ENCODE data around the gene TM9SF1.
A peak's percentile ranks its signal among the peaks of the same experiment; 100 is the strongest.
"Not testable (repeated sequence)": the region's sequence is repeated elsewhere in the genome, so short reads cannot be mapped to it uniquely, and the experiment has no call there.

TM9SF1 gene

DNA sequence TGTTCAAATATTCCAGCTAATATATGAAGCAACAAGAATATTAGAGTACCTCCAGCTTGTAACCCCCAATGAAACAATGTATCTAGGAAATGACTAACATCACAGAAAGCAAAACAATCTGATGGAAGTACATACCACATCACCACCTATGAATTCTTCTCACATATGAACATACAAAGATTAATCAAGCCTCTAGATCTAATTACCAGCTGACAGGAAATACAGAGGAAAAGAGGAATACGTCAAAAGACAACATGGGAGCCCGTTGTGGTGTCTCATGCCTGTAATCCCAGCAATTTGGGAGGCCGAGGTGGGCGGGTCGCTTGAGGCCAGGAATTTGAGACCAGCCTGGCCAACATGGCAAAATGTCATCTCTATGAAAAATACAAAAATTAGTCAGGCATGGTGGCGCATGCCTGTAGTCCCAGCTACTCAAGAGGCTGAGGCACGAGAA lies 29.4 kb upstream of the TM9SF1 start:
- no peak overlapping the region for H3K4me2 ChIP-seq (ENCODE audit: low read length)
- no peak overlapping the region for H3K27ac ChIP-seq
- no peaks in the 10 kb centered on the region for H3K36me3 ChIP-seq (ENCODE audit: control insufficient read depth, insufficient read depth, low read length)
- H3K9me3 ChIP-seq (ENCODE audit: control insufficient read depth, low read length): no peaks in the 10 kb centered on the region
- H2AFZ ChIP-seq: no peak overlapping the region
- H3K4me1 ChIP-seq: no peaks in the 10 kb centered on the region
- TF ChIP-seq CTCF (IDR thresholded peaks at IDR 0.05): no peak
- no peak overlapping the region for H3K4me3 ChIP-seq (ENCODE audit: low read depth, low read length)
- H3K27me3 ChIP-seq (ENCODE audit: control insufficient read depth, insufficient read depth, low read length): no peaks in the 10 kb centered on the region
- H3K9ac ChIP-seq: no peak overlapping the region
- peaks cover 47% of the 10 kb centered on the region for H3K79me2 ChIP-seq

- H3K4me3 ChIP-seq (ENCODE audit: low read depth, low read length); H3K36me3 ChIP-seq (ENCODE audit: control insufficient read depth, insufficient read depth, low read length); H3K9ac ChIP-seq; H3K4me1 ChIP-seq; H2AFZ ChIP-seq; H3K4me2 ChIP-seq (ENCODE audit: low read length); H3K9me3 ChIP-seq (ENCODE audit: control insufficient read depth, low read length); H3K27ac ChIP-seq; H3K27me3 ChIP-seq (ENCODE audit: control insufficient read depth, insufficient read depth, low read length): not testable (repeated sequence)
- peaks cover 55% of the 10 kb centered on the region for H3K79me2 ChIP-seq
Measured at GRCh38 chr14:24222987-24223386, 27.7 kb upstream of the TM9SF1 start.

- Histone ChIP-seq H3K9me3 (ENCODE audit: control insufficient read depth, low read length) (no peaks in the 10 kb centered on the region), H3K4me2 (ENCODE audit: low read length) (no peak overlapping the region), H2AFZ (no peak overlapping the region), H3K27me3 (ENCODE audit: control insufficient read depth, insufficient read depth, low read length) (no peaks in the 10 kb centered on the region), H3K4me1 (peaks cover 3% of the 10 kb centered on the region), H3K9ac (no peak overlapping the region), H3K36me3 (ENCODE audit: control insufficient read depth, insufficient read depth, low read length) (no peaks in the 10 kb centered on the region), H3K27ac (no peak overlapping the region), H3K4me3 (ENCODE audit: low read depth, low read length) (no peak overlapping the region), H3K79me2 (peaks cover 37% of the 10 kb centered on the region)
- no peak for TF ChIP-seq CTCF (IDR thresholded peaks at IDR 0.05)
Measured at GRCh38 chr14:24219521-24219920, 24.3 kb upstream of the TM9SF1 start.

DNA sequence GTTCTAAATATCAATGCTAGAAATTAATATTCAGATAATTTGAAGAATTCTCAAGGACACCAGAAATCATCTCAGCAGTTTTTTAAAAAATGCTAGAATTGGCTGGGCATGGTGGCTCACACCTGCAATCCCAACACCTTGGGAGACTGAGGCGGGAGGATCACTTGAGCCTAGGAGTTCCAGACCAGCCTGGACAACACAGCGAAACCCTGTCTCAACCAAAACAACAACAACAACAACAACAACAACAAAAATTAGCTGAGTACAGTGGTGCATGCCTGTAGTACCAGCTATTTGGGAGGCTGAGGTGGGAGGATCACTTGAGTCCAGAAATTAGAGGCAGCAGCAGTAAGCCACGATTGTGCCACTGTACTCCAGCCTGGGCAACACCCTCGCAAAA lies 23.8 kb upstream of the TM9SF1 start:
- Histone ChIP-seq H3K27me3 (ENCODE audit: control insufficient read depth, insufficient read depth, low read length) (no peaks in the 10 kb centered on the region), H3K4me3 (ENCODE audit: low read depth, low read length) (no peak overlapping the region), H3K9me3 (ENCODE audit: control insufficient read depth, low read length) (no peaks in the 10 kb centered on the region), H3K4me2 (ENCODE audit: low read length) (no peak overlapping the region), H3K4me1 (peaks cover 7% of the 10 kb centered on the region), H3K36me3 (ENCODE audit: control insufficient read depth, insufficient read depth, low read length) (no peaks in the 10 kb centered on the region), H2AFZ (no peak overlapping the region), H3K27ac (no peak overlapping the region), H3K9ac (no peak overlapping the region), H3K79me2 (peaks cover 33% of the 10 kb centered on the region)
- no peak for TF ChIP-seq CTCF (IDR thresholded peaks at IDR 0.05)

- H3K9ac ChIP-seq; H3K27me3 ChIP-seq (ENCODE audit: control insufficient read depth, insufficient read depth, low read length); H3K36me3 ChIP-seq (ENCODE audit: control insufficient read depth, insufficient read depth, low read length); H2AFZ ChIP-seq; H3K4me1 ChIP-seq; H3K27ac ChIP-seq; H3K4me2 ChIP-seq (ENCODE audit: low read length); H3K9me3 ChIP-seq (ENCODE audit: control insufficient read depth, low read length); H3K4me3 ChIP-seq (ENCODE audit: low read depth, low read length): not testable (repeated sequence)
- H3K79me2 ChIP-seq: peaks cover 32% of the 10 kb centered on the region
Measured at GRCh38 chr14:24216876-24217275, 21.6 kb upstream of the TM9SF1 start.

DNA sequence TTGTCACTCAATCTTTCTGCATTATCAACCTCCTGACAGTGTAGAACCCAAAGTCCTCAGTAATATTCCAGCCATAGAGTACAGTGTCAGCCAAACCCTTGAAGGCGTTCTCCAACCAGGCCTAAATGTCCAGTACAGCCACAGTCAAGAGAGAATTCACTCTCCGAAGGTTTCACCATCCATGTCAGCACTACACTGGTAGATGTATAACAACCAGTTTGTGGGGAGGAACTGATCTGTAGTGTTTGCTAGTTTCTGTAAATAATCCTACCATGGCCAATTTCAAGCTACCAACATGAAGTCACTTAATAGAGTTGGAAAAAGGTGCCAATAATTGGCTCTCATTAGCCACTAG lies 21.1 kb upstream of the TM9SF1 start:
- Histone ChIP-seq H2AFZ (no peak overlapping the region), H3K9me3 (ENCODE audit: control insufficient read depth, low read length) (no peaks in the 10 kb centered on the region), H3K27me3 (ENCODE audit: control insufficient read depth, insufficient read depth, low read length) (no peaks in the 10 kb centered on the region), H3K36me3 (ENCODE audit: control insufficient read depth, insufficient read depth, low read length) (no peaks in the 10 kb centered on the region), H3K4me2 (ENCODE audit: low read length) (peak overlapping the region; percentile 82), H3K4me3 (ENCODE audit: low read depth, low read length) (peak overlapping the region; percentile 71), H3K9ac (no peak overlapping the region), H3K79me2 (peaks cover 32% of the 10 kb centered on the region), H3K4me1 (peaks cover 8% of the 10 kb centered on the region), H3K27ac (peak overlapping the region; percentile 93)
- no peak for TF ChIP-seq CTCF (IDR thresholded peaks at IDR 0.05)
